ENCODE measurements around the gene HEG1.
"Not testable (repeated sequence)": the region's sequence is repeated elsewhere in the genome, so short reads cannot be mapped to it uniquely, and the experiment has no call there.

HEG1 gene

GRCh38 chr3:125055913-125056745, at the start of gene HEG1:
TSS of gene HEG1 (minus strand) at chr3:125055997. CDS start at chr3:125055890, 107 bp downstream.
- peak; percentile 43 for DNase-seq

GRCh38 chr3:125105116-125105515, 49.3 kb upstream of the HEG1 start:
- no peak for DNase-seq

- DNase-seq, result no peak
Observed at GRCh38 chr3:125104639-125105038, 48.8 kb upstream of the HEG1 start.

- no peak for DNase-seq
Observed at GRCh38 chr3:125103406-125103805, 47.6 kb upstream of the HEG1 start.

- no peak for DNase-seq
Observed at GRCh38 chr3:125102470-125102869, 46.7 kb upstream of the HEG1 start.

GRCh38 chr3:125098611-125099291, 43.0 kb upstream of the HEG1 start:
- DNase-seq, result peak; percentile 22

- DNase-seq, result no peak
Observed at GRCh38 chr3:125090649-125091048, 34.9 kb upstream of the HEG1 start.

GRCh38 chr3:125087768-125088391, 32.1 kb upstream of the HEG1 start:
- DNase-seq, result no peak

GRCh38 chr3:125085166-125085565, 29.4 kb upstream of the HEG1 start:
- no peak for DNase-seq

GRCh38 chr3:125083776-125084175, 28.0 kb upstream of the HEG1 start:
- no peak for DNase-seq

- not testable (repeated sequence) for DNase-seq
Observed at GRCh38 chr3:125082339-125082738, 26.5 kb upstream of the HEG1 start.

GRCh38 chr3:125080077-125080476, 24.3 kb upstream of the HEG1 start:
- no peak for DNase-seq

- DNase-seq, result no peak
Observed at GRCh38 chr3:125079675-125080045, 23.9 kb upstream of the HEG1 start.

GRCh38 chr3:125078951-125079674, 23.3 kb upstream of the HEG1 start:
- DNase-seq, result no peak

GRCh38 chr3:125077864-125078263, 22.1 kb upstream of the HEG1 start:
- no peak for DNase-seq

- DNase-seq, result no peak
Observed at GRCh38 chr3:125076464-125076863, 20.7 kb upstream of the HEG1 start.

- no peak for DNase-seq
Observed at GRCh38 chr3:125075738-125076137, 19.9 kb upstream of the HEG1 start.

- DNase-seq, result no peak
Observed at GRCh38 chr3:125073390-125073905, 17.7 kb upstream of the HEG1 start.

- no peak for DNase-seq
Observed at GRCh38 chr3:125072749-125073389, 17.1 kb upstream of the HEG1 start.

- no peak for DNase-seq
Observed at GRCh38 chr3:125072301-125072700, 16.5 kb upstream of the HEG1 start.

- no peak for DNase-seq
Observed at GRCh38 chr3:125069968-125070745, 14.4 kb upstream of the HEG1 start.

GRCh38 chr3:125069452-125069851, 13.7 kb upstream of the HEG1 start:
- peak; percentile 8 for DNase-seq

Data from hematopoietic multipotent progenitor cell treated with erythropoietin and hydrocortisone succinate and interleukin-3 and kit ligand, for 8 days (in vitro differentiated cells).